HepG2 (cell line): ENCODE measurements around the gene CIT. TPM values are rescaled to one million over a fixed set of nuclear protein-coding genes. Genes with fewer than 3 reads are reported as not detected.

ENCODE experiments used
- ETV5 ChIP-seq: IDR thresholded peaks from 2 replicates; pipeline ENCODE4 v1.6.1; 2018; ENCODE audit warnings: missing biosample characterization, missing genetic modification reagents, inconsistent platforms, borderline replicate concordance
- EZH2 ChIP-seq: conservative IDR thresholded peaks from 2 replicates; pipeline ENCODE4 v1.6.1; 2012; ENCODE audit warnings: mild to moderate bottlenecking, low read depth, low read length, moderate library complexity
- FOXM1 ChIP-seq: sonication (generic); formaldehyde crosslinking; IDR thresholded peaks from 2 replicates; pipeline ENCODE4 v1.5.0; 2020; ENCODE audit warnings: missing genetic modification reagents
- HCFC1 ChIP-seq: fragments of 150-350 bp; IDR thresholded peaks from 2 replicates; pipeline ENCODE4 v1.6.1; 2014; ENCODE audit warnings: low read depth, low read length
- HNRNPH1 ChIP-seq: fragments of 200-400 bp; formaldehyde crosslinking; optimal IDR thresholded peaks from 2 replicates; pipeline ENCODE3; 2017; ENCODE audit warnings: mild to moderate bottlenecking, low read depth, low read length
- KMT2A ChIP-seq: sonication (generic); formaldehyde crosslinking; IDR thresholded peaks from 2 replicates; pipeline ENCODE4 v1.4.0; 2020; ENCODE audit warnings: missing genetic modification reagents
- NCOR1 ChIP-seq: fragments of 200-600 bp; sonication (generic); IDR thresholded peaks from 2 replicates; pipeline ENCODE4 v1.7.0; 2017; ENCODE audit warnings: antibody characterized with exemption, low read length, borderline replicate concordance
- PCBP1 ChIP-seq: fragments of 200-400 bp; formaldehyde crosslinking; IDR thresholded peaks from 2 replicates; pipeline ENCODE4 v1.6.1; 2017; ENCODE audit warnings: mild to moderate bottlenecking, low read depth, low read length, borderline replicate concordance
- PHF5A ChIP-seq: IDR thresholded peaks from one replicate; pipeline ENCODE4 v1.6.1; 2018; ENCODE audit warnings: low read depth, missing genetic modification reagents; ENCODE audit not compliant: unreplicated experiment
- RAD21 ChIP-seq: fragments of 450-650 bp; formaldehyde crosslinking; IDR thresholded peaks from 2 replicates; pipeline ENCODE4 v1.5.0; 2020; ENCODE audit warnings: mild to moderate bottlenecking
- RNF2 ChIP-seq: fragments of 450-650 bp; conservative IDR thresholded peaks from 2 replicates; pipeline ENCODE4 v1.6.1; 2016; ENCODE audit warnings: low read depth
- SMARCE1 ChIP-seq: fragments of 450-650 bp; IDR thresholded peaks from 2 replicates; pipeline ENCODE4 v1.6.1; 2017; ENCODE audit warnings: borderline replicate concordance
- SYNCRIP ChIP-seq: fragments of 200-400 bp; formaldehyde crosslinking; IDR thresholded peaks from 2 replicates; pipeline ENCODE4 v1.6.1; 2018; ENCODE audit warnings: mild to moderate bottlenecking, low read depth, low read length; ENCODE audit not compliant: insufficient read depth
- TARDBP ChIP-seq: sonication (generic); formaldehyde crosslinking; IDR thresholded peaks from 2 replicates; pipeline ENCODE4 v1.8.0; 2022; ENCODE audit warnings: mild to moderate bottlenecking, missing genetic modification reagents
- ZFP62 ChIP-seq: sonication (generic); formaldehyde crosslinking; IDR thresholded peaks from 2 replicates; pipeline ENCODE4 v1.4.0; 2020; ENCODE audit warnings: missing genetic modification reagents
- ZNF136 ChIP-seq: sonication (generic); formaldehyde crosslinking; IDR thresholded peaks from 2 replicates; pipeline ENCODE4 v1.8.1; 2022; ENCODE audit warnings: low read depth, mild to moderate bottlenecking, moderate library complexity, missing genetic modification reagents
- ZNF253 ChIP-seq: sonication (generic); formaldehyde crosslinking; IDR thresholded peaks from 2 replicates; pipeline ENCODE4 v1.8.0; 2022; ENCODE audit warnings: mild to moderate bottlenecking, missing genetic modification reagents, borderline replicate concordance
- ZNF33A ChIP-seq: sonication (generic); formaldehyde crosslinking; IDR thresholded peaks from 2 replicates; pipeline ENCODE4 v1.5.1; 2020; ENCODE audit warnings: missing genetic modification reagents, mild to moderate bottlenecking, moderate library complexity, borderline replicate concordance
- ZNF367 ChIP-seq: sonication (generic); formaldehyde crosslinking; IDR thresholded peaks from 2 replicates; pipeline ENCODE4 v1.4.0; 2020; ENCODE audit warnings: missing genetic modification reagents, borderline replicate concordance
- ZNF441 ChIP-seq: sonication (generic); formaldehyde crosslinking; IDR thresholded peaks from 2 replicates; pipeline ENCODE4 v1.7.0; 2021; ENCODE audit warnings: missing genetic modification reagents, borderline replicate concordance
- ZNF660 ChIP-seq: sonication (generic); formaldehyde crosslinking; IDR thresholded peaks from 2 replicates; pipeline ENCODE4 v1.5.1; 2020; ENCODE audit warnings: mild to moderate bottlenecking, low read depth, missing genetic modification reagents, borderline replicate concordance
- polyA plus RNA-seq, 8 experiments: library from polyadenylated mRNA; depleted of rRNA in 3 of 8; stranded (reverse) in 7 of 8; unstranded in 1 of 8; fragments of >200 nt; fragmentation: Illumina TruSeq in 4 of 8; extraction: Trizol in 4 of 8; gene quantifications; 2 replicates each; pipeline versions ENCODE4 v1.2.1 to v1.2.3, GENCODE V29; 2011 to 2016; ENCODE audit warnings: low read depth in 4 of 8, missing spikeins in 1 of 8, mixed read lengths in 1 of 8; ENCODE audit not compliant: insufficient read depth in 1 of 8
- total RNA-seq, 5 experiments: library from RNA; depleted of rRNA; stranded (reverse); fragments of >200 nt; fragmentation: Illumina TruSeq; extraction: Trizol; gene quantifications; 2 replicates each; pipeline ENCODE4 v1.2.3, GENCODE V29; 2016; ENCODE audit warnings: low read depth in 1 of 5
- TF ChIP-seq, protein P1 (sequence below): sonication (generic); formaldehyde crosslinking; IDR thresholded peaks from 2 replicates; pipeline ENCODE4 v1.8.0; 2022; ENCODE audit warnings: mild to moderate bottlenecking, missing genetic modification reagents, borderline replicate concordance
- TF ChIP-seq, protein P2 (sequence below): sonication (generic); formaldehyde crosslinking; IDR thresholded peaks from 2 replicates; pipeline ENCODE4 v1.8.0; 2022; ENCODE audit warnings: mild to moderate bottlenecking, missing genetic modification reagents
- TF ChIP-seq, protein P3 (sequence below): IDR thresholded peaks from 2 replicates; pipeline ENCODE4 v1.6.1; 2012; ENCODE audit warnings: low read depth, low read length, improper control_type of control experiment
- TF ChIP-seq, protein P4 (sequence below): sonication (generic); formaldehyde crosslinking; IDR thresholded peaks from 2 replicates; pipeline ENCODE4 v1.4.0; 2020; ENCODE audit warnings: missing genetic modification reagents

CIT gene
- total and polyA plus RNA-seq, 2 of the 13 experiments (the other 11 are each of a cell fraction or from before 2014, with no cell fraction given), result 7.7 to 11.7 TPM

DNA sequence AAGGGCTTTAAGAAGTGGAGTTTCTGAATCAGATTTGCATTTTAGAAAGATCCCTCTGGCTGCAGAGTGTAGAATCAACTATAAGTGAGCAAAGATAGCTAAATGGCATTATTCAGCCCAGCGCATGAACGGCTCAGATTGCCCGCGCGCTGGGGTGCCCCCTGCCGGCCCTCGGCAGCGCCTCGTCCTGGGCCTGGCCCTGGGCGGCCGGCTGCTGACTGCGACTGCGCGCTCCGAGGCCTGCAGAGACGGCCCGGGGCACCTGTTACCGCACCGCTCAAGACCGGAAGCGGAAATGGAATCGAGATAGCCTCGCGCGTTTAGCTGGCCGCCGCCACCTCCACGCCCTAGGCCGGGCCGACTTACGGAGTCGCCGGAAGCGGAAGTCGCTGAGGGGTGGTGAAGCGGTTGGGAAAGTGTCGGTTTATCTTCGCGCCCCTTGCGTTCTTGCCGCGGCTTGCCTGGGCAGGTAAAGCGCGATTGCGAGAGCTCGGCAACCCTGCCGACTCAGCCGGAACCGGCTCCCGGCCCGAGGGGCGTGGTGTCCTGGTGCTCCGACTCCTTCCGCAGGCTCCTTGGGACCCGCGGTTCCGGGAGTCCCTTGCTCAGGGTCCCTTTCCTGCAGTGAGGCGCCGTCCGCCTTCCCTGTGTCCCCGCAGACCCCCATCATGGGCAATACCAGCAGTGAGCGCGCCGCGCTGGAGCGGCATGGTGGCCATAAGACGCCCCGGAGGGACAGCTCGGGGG is 209.4 kb downstream of the CIT start, which contains the start of gene PRKAB1 (continued):
- TF ChIP-seq, protein P1, sequence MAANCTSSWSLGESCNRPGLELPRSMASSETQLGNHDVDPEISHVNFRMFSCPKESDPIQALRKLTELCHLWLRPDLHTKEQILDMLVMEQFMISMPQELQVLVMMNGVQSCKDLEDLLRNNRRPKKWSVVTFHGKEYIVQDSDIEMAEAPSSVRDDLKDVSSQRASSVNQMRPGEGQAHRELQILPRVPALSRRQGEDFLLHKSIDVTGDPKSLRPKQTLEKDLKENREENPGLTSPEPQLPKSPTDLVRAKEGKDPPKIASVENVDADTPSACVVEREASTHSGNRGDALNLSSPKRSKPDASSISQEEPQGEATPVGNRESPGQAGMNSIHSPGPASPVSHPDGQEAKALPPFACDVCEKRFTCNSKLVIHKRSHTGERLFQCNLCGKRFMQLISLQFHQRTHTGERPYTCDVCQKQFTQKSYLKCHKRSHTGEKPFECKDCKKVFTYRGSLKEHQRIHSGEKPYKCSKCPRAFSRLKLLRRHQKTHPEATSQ (CRISPR knock-in tag), result 0 out of 2 replicates have a peak, but pooled peaks have one; percentile 50
- TF ChIP-seq ETV5 (peak; percentile 89; the same call in 1 of the 2 replicates), HCFC1 (peak; percentile 60; the same call in 1 of the 2 replicates), ZNF660 (CRISPR knock-in tag) (no peak), PCBP1 (no peak), RAD21 (peak; percentile 62; the same call in 1 of the 2 replicates), SMARCE1 (no peak), KMT2A (peak; percentile 94), ZFP62 (CRISPR knock-in tag) (no peak), TARDBP (peak; percentile 86), RNF2 (no peak; the same call in 1 of the 2 replicates), ZNF253 (CRISPR knock-in tag) (peak; percentile 68; the same call in 1 of the 2 replicates), NCOR1 (no peak), PHF5A (CRISPR knock-in tag) (no peak), EZH2 (no peak), ZNF33A (CRISPR knock-in tag) (no peak), FOXM1 (no peak), ZNF136 (CRISPR knock-in tag) (0 out of 2 replicates have a peak, but pooled peaks have one; percentile 32), SYNCRIP (no peak), ZNF367 (CRISPR knock-in tag) (no peak), HNRNPH1 (peak; percentile 71), ZNF441 (peak; percentile 97)
- TF ChIP-seq, protein P2, sequence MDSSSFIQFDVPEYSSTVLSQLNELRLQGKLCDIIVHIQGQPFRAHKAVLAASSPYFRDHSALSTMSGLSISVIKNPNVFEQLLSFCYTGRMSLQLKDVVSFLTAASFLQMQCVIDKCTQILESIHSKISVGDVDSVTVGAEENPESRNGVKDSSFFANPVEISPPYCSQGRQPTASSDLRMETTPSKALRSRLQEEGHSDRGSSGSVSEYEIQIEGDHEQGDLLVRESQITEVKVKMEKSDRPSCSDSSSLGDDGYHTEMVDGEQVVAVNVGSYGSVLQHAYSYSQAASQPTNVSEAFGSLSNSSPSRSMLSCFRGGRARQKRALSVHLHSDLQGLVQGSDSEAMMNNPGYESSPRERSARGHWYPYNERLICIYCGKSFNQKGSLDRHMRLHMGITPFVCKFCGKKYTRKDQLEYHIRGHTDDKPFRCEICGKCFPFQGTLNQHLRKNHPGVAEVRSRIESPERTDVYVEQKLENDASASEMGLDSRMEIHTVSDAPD, result 0 out of 2 replicates have a peak, but pooled peaks have one; percentile 31
- TF ChIP-seq, protein P3, sequence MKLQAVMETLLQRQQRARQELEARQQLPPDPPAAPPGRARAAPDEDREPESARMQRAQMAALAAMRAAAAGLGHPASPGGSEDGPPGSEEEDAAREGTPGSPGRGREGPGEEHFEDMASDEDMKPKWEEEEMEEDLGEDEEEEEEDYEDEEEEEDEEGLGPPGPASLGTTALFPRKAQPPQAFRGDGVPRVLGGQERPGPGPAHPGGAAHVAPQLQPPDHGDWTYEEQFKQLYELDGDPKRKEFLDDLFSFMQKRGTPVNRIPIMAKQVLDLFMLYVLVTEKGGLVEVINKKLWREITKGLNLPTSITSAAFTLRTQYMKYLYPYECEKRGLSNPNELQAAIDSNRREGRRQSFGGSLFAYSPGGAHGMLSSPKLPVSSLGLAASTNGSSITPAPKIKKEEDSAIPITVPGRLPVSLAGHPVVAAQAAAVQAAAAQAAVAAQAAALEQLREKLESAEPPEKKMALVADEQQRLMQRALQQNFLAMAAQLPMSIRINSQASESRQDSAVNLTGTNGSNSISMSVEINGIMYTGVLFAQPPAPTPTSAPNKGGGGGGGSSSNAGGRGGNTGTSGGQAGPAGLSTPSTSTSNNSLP, result no peak
- TF ChIP-seq, protein P4, sequence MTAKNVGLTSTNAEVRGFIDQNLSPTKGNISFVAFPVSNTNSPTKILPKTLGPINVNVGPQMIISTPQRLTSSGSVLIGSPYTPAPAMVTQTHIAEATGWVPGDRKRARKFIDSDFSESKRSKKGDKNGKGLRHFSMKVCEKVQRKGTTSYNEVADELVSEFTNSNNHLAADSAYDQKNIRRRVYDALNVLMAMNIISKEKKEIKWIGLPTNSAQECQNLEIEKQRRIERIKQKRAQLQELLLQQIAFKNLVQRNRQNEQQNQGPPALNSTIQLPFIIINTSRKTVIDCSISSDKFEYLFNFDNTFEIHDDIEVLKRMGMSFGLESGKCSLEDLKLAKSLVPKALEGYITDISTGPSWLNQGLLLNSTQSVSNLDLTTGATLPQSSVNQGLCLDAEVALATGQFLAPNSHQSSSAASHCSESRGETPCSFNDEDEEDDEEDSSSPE (CRISPR knock-in tag), result peak; percentile 87
